H1 (cell line): ENCODE measurements around the gene WBP4. TPM values are rescaled to one million over a fixed set of nuclear protein-coding genes. Genes with fewer than 3 reads are reported as not detected.

ENCODE experiments used
- BCL11A ChIP-seq, 2 experiments: IDR thresholded peaks; one replicate each; pipeline ENCODE4 v1.6.1; 2011; ENCODE audit warnings: low read depth in 2 of 2, low read length in 2 of 2, mild to moderate bottlenecking in 2 of 2
- CHD1 ChIP-seq: IDR thresholded peaks from 2 replicates; pipeline ENCODE4 v1.6.1; 2012; ENCODE audit warnings: low read depth, low read length, improper control_type of control experiment
- CREB1 ChIP-seq: IDR thresholded peaks from 2 replicates; pipeline ENCODE4 v1.6.1; 2012; ENCODE audit warnings: inconsistent platforms
- MAFK ChIP-seq: IDR thresholded peaks from 2 replicates; pipeline ENCODE4 v1.6.1; 2012; ENCODE audit warnings: low read depth, mild to moderate bottlenecking, improper control_type of control experiment, low read length
- PHF8 ChIP-seq: fragments of 200-600 bp; sonication (generic); conservative IDR thresholded peaks from 2 replicates; pipeline ENCODE4 v1.7.1; 2012; ENCODE audit warnings: low read depth, mild to moderate bottlenecking, inconsistent platforms, low read length, moderate library complexity
- RXRA ChIP-seq: IDR thresholded peaks from 2 replicates; pipeline ENCODE4 v1.6.1; 2011; ENCODE audit warnings: low read depth, mild to moderate bottlenecking, low read length, moderate library complexity; ENCODE audit not compliant: insufficient read depth
- SIX5 ChIP-seq: IDR thresholded peaks from 2 replicates; pipeline ENCODE4 v1.6.1; 2011; ENCODE audit warnings: mild to moderate bottlenecking, low read depth, low read length
- TAF1 ChIP-seq: IDR thresholded peaks from 2 replicates; pipeline ENCODE4 v1.6.1; 2011; ENCODE audit warnings: mild to moderate bottlenecking, low read depth, low read length
- YY1 ChIP-seq: IDR thresholded peaks from 2 replicates; pipeline ENCODE4 v1.6.1; 2011; ENCODE audit warnings: low read depth, mild to moderate bottlenecking, low read length
- polyA plus RNA-seq, 7 experiments: library from polyadenylated mRNA; depleted of rRNA in 3 of 7; stranded (reverse) in 5 of 7; unstranded in 2 of 7; fragments of >200 nt in 5 of 7; fragments of 200-250 nt in 2 of 7; gene quantifications; 1 replicate in 5 of 7; 2 replicates in 1 of 7; 4 replicates in 1 of 7; pipeline versions ENCODE4 v1.2.1 to v1.2.3, GENCODE V29; 2011 to 2013; ENCODE audit warnings: missing spikeins in 2 of 7, mixed read lengths in 2 of 7
- total RNA-seq: library from RNA; stranded (reverse); fragmentation: NEBNext Ultra II Directional; extraction: Animal tissue kit (Norgen Biotek cat#: 25700); gene quantifications from 2 replicates; pipeline ENCODE4 v1.2.1, GENCODE V29; 2021
- TF ChIP-seq, protein P1 (sequence below): fragments of 300-600 bp; sonication (generic); IDR thresholded peaks from 2 replicates; pipeline ENCODE4 v1.7.1; 2012; ENCODE audit warnings: low read length, moderate library complexity, mild to moderate bottlenecking, inconsistent platforms; ENCODE audit not compliant: insufficient replicate concordance
- TF ChIP-seq, protein P2 (sequence below): IDR thresholded peaks from 2 replicates; pipeline ENCODE4 v1.6.1; 2011; ENCODE audit warnings: low read depth, mild to moderate bottlenecking, low read length; ENCODE audit not compliant: insufficient read depth

Gene WBP4
- total and polyA plus RNA-seq, 2 of the 8 experiments (the other 6 are each of a cell fraction or from before 2014, with no cell fraction given): 3.0 to 10.0 TPM

DNA sequence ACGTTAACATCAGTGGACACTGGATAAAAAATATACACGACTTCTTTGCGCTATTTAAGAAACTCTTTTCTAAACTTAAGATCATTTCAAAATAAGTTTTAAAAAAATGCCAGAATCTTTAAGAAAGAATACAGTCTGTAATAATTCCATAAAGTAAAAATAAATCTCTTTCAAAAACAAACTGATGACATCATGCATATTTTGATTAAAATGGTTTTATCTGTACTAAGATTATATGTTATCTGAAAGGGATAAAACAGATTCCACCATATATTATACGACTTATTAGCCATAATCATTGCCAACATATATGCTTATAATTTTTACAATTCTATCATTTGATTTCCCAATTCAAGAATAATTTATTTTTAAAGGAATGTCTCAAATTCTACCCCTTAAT is 26.9 kb upstream of the WBP4 start (continued):
- TF ChIP-seq, protein P1, sequence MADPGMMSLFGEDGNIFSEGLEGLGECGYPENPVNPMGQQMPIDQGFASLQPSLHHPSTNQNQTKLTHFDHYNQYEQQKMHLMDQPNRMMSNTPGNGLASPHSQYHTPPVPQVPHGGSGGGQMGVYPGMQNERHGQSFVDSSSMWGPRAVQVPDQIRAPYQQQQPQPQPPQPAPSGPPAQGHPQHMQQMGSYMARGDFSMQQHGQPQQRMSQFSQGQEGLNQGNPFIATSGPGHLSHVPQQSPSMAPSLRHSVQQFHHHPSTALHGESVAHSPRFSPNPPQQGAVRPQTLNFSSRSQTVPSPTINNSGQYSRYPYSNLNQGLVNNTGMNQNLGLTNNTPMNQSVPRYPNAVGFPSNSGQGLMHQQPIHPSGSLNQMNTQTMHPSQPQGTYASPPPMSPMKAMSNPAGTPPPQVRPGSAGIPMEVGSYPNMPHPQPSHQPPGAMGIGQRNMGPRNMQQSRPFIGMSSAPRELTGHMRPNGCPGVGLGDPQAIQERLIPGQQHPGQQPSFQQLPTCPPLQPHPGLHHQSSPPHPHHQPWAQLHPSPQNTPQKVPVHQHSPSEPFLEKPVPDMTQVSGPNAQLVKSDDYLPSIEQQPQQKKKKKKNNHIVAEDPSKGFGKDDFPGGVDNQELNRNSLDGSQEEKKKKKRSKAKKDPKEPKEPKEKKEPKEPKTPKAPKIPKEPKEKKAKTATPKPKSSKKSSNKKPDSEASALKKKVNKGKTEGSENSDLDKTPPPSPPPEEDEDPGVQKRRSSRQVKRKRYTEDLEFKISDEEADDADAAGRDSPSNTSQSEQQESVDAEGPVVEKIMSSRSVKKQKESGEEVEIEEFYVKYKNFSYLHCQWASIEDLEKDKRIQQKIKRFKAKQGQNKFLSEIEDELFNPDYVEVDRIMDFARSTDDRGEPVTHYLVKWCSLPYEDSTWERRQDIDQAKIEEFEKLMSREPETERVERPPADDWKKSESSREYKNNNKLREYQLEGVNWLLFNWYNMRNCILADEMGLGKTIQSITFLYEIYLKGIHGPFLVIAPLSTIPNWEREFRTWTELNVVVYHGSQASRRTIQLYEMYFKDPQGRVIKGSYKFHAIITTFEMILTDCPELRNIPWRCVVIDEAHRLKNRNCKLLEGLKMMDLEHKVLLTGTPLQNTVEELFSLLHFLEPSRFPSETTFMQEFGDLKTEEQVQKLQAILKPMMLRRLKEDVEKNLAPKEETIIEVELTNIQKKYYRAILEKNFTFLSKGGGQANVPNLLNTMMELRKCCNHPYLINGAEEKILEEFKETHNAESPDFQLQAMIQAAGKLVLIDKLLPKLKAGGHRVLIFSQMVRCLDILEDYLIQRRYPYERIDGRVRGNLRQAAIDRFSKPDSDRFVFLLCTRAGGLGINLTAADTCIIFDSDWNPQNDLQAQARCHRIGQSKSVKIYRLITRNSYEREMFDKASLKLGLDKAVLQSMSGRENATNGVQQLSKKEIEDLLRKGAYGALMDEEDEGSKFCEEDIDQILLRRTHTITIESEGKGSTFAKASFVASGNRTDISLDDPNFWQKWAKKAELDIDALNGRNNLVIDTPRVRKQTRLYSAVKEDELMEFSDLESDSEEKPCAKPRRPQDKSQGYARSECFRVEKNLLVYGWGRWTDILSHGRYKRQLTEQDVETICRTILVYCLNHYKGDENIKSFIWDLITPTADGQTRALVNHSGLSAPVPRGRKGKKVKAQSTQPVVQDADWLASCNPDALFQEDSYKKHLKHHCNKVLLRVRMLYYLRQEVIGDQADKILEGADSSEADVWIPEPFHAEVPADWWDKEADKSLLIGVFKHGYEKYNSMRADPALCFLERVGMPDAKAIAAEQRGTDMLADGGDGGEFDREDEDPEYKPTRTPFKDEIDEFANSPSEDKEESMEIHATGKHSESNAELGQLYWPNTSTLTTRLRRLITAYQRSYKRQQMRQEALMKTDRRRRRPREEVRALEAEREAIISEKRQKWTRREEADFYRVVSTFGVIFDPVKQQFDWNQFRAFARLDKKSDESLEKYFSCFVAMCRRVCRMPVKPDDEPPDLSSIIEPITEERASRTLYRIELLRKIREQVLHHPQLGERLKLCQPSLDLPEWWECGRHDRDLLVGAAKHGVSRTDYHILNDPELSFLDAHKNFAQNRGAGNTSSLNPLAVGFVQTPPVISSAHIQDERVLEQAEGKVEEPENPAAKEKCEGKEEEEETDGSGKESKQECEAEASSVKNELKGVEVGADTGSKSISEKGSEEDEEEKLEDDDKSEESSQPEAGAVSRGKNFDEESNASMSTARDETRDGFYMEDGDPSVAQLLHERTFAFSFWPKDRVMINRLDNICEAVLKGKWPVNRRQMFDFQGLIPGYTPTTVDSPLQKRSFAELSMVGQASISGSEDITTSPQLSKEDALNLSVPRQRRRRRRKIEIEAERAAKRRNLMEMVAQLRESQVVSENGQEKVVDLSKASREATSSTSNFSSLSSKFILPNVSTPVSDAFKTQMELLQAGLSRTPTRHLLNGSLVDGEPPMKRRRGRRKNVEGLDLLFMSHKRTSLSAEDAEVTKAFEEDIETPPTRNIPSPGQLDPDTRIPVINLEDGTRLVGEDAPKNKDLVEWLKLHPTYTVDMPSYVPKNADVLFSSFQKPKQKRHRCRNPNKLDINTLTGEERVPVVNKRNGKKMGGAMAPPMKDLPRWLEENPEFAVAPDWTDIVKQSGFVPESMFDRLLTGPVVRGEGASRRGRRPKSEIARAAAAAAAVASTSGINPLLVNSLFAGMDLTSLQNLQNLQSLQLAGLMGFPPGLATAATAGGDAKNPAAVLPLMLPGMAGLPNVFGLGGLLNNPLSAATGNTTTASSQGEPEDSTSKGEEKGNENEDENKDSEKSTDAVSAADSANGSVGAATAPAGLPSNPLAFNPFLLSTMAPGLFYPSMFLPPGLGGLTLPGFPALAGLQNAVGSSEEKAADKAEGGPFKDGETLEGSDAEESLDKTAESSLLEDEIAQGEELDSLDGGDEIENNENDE: no peak
- TF ChIP-seq YY1 (no peak), SIX5 (no peak), PHF8 (no peak), BCL11A (IDR thresholded peaks at IDR 0.05; ENCODE audit: low read depth in 2 of 2, low read length in 2 of 2) (no peak), CHD1 (no peak), MAFK (no peak), CREB1 (no peak), RXRA (no peak), TAF1 (no peak)
- TF ChIP-seq, protein P2, sequence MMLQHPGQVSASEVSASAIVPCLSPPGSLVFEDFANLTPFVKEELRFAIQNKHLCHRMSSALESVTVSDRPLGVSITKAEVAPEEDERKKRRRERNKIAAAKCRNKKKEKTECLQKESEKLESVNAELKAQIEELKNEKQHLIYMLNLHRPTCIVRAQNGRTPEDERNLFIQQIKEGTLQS: no peak
